Effector memory CD4-positive, alpha-beta T cell (primary cell): ENCODE results near the gene PUM1.

ENCODE experiments used
- DNase-seq, 3 donors: peaks; one replicate each; pipeline ENCODE4 v3.0.0-alpha.2; 2020
- H3K27ac ChIP-seq: 2 replicates; pipeline ENCODE4 v1.7.0; 2013; ENCODE audit warnings: mild to moderate bottlenecking, low read length, moderate library complexity; ENCODE audit not compliant: insufficient read depth, poor library complexity, severe bottlenecking
- H3K27me3 ChIP-seq: replicated peaks from 2 replicates; pipeline ENCODE4 v1.7.0; 2013; ENCODE audit warnings: mild to moderate bottlenecking, low read length; ENCODE audit not compliant: insufficient read depth, control insufficient read depth, poor library complexity, severe bottlenecking
- H3K36me3 ChIP-seq: 2 replicates; pipeline ENCODE4 v1.7.0; 2013; ENCODE audit warnings: mild to moderate bottlenecking, low read length, moderate library complexity; ENCODE audit not compliant: control insufficient read depth, insufficient read depth
- H3K4me1 ChIP-seq: 2 replicates; pipeline ENCODE4 v1.7.0; 2013; ENCODE audit warnings: low read length, mild to moderate bottlenecking; ENCODE audit not compliant: control insufficient read depth, insufficient read depth, poor library complexity, severe bottlenecking
- H3K4me3 ChIP-seq: 2 replicates; pipeline ENCODE4 v1.7.0; 2013; ENCODE audit warnings: low read length, low read depth, mild to moderate bottlenecking; ENCODE audit not compliant: insufficient read depth, poor library complexity, severe bottlenecking
- H3K9me3 ChIP-seq: 2 replicates; pipeline ENCODE4 v1.7.0; 2013; ENCODE audit warnings: mild to moderate bottlenecking, low read length, moderate library complexity; ENCODE audit not compliant: control insufficient read depth

The PUM1 gene

GRCh38 chr1:30919025-30919881 lies 146.3 kb downstream of the PUM1 start:
- Histone ChIP-seq H3K27me3 (no peaks in the 10 kb centered on the region), H3K27ac (no peak overlapping the region), H3K9me3 (no peaks in the 10 kb centered on the region), H3K4me3 (no peak overlapping the region), H3K36me3 (no peaks in the 10 kb centered on the region), H3K4me1 (no peaks in the 10 kb centered on the region)
- DNase-seq: no peak

- no peaks in the 10 kb centered on the region for H3K9me3 ChIP-seq
- H3K27ac ChIP-seq: no peak overlapping the region
- no peaks in the 10 kb centered on the region for H3K4me1 ChIP-seq
- H3K36me3 ChIP-seq: no peaks in the 10 kb centered on the region
- no peaks in the 10 kb centered on the region for H3K27me3 ChIP-seq
- no peak overlapping the region for H3K4me3 ChIP-seq
- DNase-seq: no peak
Observed at GRCh38 chr1:30916296-30916695, 149.2 kb downstream of the PUM1 start.

- Histone ChIP-seq H3K4me1 (no peaks in the 10 kb centered on the region), H3K9me3 (no peaks in the 10 kb centered on the region), H3K36me3 (no peaks in the 10 kb centered on the region), H3K27ac (no peak overlapping the region), H3K27me3 (no peaks in the 10 kb centered on the region), H3K4me3 (no peak overlapping the region)
- DNase-seq: no peak
Observed at GRCh38 chr1:30915491-30916230, 149.9 kb downstream of the PUM1 start.

- Histone ChIP-seq H3K9me3 (no peaks in the 10 kb centered on the region), H3K4me1 (no peaks in the 10 kb centered on the region), H3K4me3 (no peak overlapping the region), H3K27me3 (no peaks in the 10 kb centered on the region), H3K27ac (no peak overlapping the region), H3K36me3 (no peaks in the 10 kb centered on the region)
- no peak for DNase-seq
Observed at GRCh38 chr1:30914931-30915330, 150.6 kb downstream of the PUM1 start.

- H3K27me3 ChIP-seq: no peaks in the 10 kb centered on the region
- no peak overlapping the region for H3K4me3 ChIP-seq
- no peaks in the 10 kb centered on the region for H3K4me1 ChIP-seq
- H3K36me3 ChIP-seq: no peaks in the 10 kb centered on the region
- DNase-seq: no peak
- H3K27ac ChIP-seq: no peak overlapping the region
- no peaks in the 10 kb centered on the region for H3K9me3 ChIP-seq
Observed at GRCh38 chr1:30914587-30914922, 151.0 kb downstream of the PUM1 start.

GRCh38 chr1:30912913-30913652 lies 152.4 kb downstream of the PUM1 start:
- peaks cover under 1% of the 10 kb centered on the region for H3K27me3 ChIP-seq

GRCh38 chr1:30912224-30912623 lies 153.3 kb downstream of the PUM1 start:
- no peak overlapping the region for H3K4me3 ChIP-seq
- no peak overlapping the region for H3K27ac ChIP-seq
- peaks cover 9% of the 10 kb centered on the region for H3K27me3 ChIP-seq
- no peak for DNase-seq
- H3K4me1 ChIP-seq: peaks cover 9% of the 10 kb centered on the region
- H3K9me3 ChIP-seq: no peaks in the 10 kb centered on the region
- H3K36me3 ChIP-seq: no peaks in the 10 kb centered on the region

More at GRCh38 chr1:30912913-30913652, 152.4 kb downstream of the PUM1 start:
- H3K27ac ChIP-seq: no peak overlapping the region
- H3K4me3 ChIP-seq: no peak overlapping the region
- peaks cover under 1% of the 10 kb centered on the region for H3K4me1 ChIP-seq
- H3K36me3 ChIP-seq: no peaks in the 10 kb centered on the region
- H3K9me3 ChIP-seq: no peaks in the 10 kb centered on the region
- DNase-seq: no peak

GRCh38 chr1:30911059-30911954 lies 154.2 kb downstream of the PUM1 start:
- peaks cover 9% of the 10 kb centered on the region for H3K4me1 ChIP-seq
- no peaks in the 10 kb centered on the region for H3K9me3 ChIP-seq
- peaks cover 15% of the 10 kb centered on the region for H3K27me3 ChIP-seq
- H3K4me3 ChIP-seq: no peak overlapping the region
- no peak overlapping the region for H3K27ac ChIP-seq
- DNase-seq: peak in 1 of 3 donors; percentile 21
- H3K36me3 ChIP-seq: no peaks in the 10 kb centered on the region

- Histone ChIP-seq H3K27me3 (peaks cover 15% of the 10 kb centered on the region), H3K4me3 (peak overlapping the region; percentile 56), H3K36me3 (no peaks in the 10 kb centered on the region), H3K4me1 (peaks cover 9% of the 10 kb centered on the region), H3K27ac (no peak overlapping the region), H3K9me3 (no peaks in the 10 kb centered on the region)
- no peak for DNase-seq
Observed at GRCh38 chr1:30909365-30910068, 156.0 kb downstream of the PUM1 start.
